Endothelial cell of umbilical vein (primary cell): ENCODE measurements around the gene INPP5F. TPM values are rescaled to one million over a fixed set of nuclear protein-coding genes. Genes with fewer than 3 reads are reported as not detected.

Source experiments
- BruUV-seq: library from RNA; stranded (reverse); fragments of 400-500 nt; replicated peaks from 2 replicates; lab custom pipeline; 2021; lab: Mats Ljungman, UMichigan
- CTCF ChIA-PET: fragments of 300-600, 350-600 bp; sonication (Branson Sonifier 250); formaldehyde crosslinking; loops from one replicate; lab custom pipeline; 2021; ENCODE audit warnings: antibody characterized with exemption, inconsistent platforms; lab: Charles Lee
- POLR2A ChIA-PET: fragments of 300-600, 350-600 bp; sonication (Branson Sonifier 250); formaldehyde crosslinking; loops from one replicate; lab custom pipeline; 2021; ENCODE audit warnings: antibody characterized with exemption, inconsistent platforms; lab: Charles Lee
- DNase-seq: peaks from one replicate; pipeline ENCODE4 v3.0.0-alpha.2; 2011; ENCODE audit warnings: low read depth, low spot score
- FAIRE-seq: peaks from 2 replicates; lab custom pipeline; 2011; peaks lifted over from hg19 to GRCh38; lab: Jason Lieb, UNC
- H2AFZ ChIP-seq: 2 replicates; pipeline ENCODE4 v1.6.0; 2012; ENCODE audit warnings: low read depth, low read length, control low read depth, inconsistent platforms
- H3K27ac ChIP-seq: 2 replicates; pipeline ENCODE4 v1.5.1; 2011; ENCODE audit warnings: low read depth, mild to moderate bottlenecking, control low read depth, low read length, moderate library complexity; ENCODE audit not compliant: insufficient read depth
- H3K27me3 ChIP-seq, 2 experiments: 2 replicates each; pipeline versions ENCODE4 v1.6.0 to v1.6.1; 2011; ENCODE audit warnings: low read length in 2 of 2, mixed read lengths in 1 of 2; ENCODE audit not compliant: control insufficient read depth in 2 of 2, insufficient read depth in 2 of 2
- H3K36me3 ChIP-seq, 2 experiments: 2 replicates in 1 of 2; 3 replicates in 1 of 2; pipeline ENCODE4 v1.5.1; 2011; ENCODE audit warnings: low read length in 2 of 2, mild to moderate bottlenecking in 1 of 2, moderate library complexity in 1 of 2; ENCODE audit not compliant: control insufficient read depth in 2 of 2, insufficient read depth in 2 of 2; ENCODE audit errors: extremely low read depth in 1 of 2
- H3K4me1 ChIP-seq: 3 replicates; pipeline ENCODE4 v1.5.1; 2011; ENCODE audit warnings: mild to moderate bottlenecking, low read length; ENCODE audit not compliant: control insufficient read depth, insufficient read depth; ENCODE audit errors: extremely low read depth
- H3K4me2 ChIP-seq: 2 replicates; pipeline ENCODE4 v1.6.1; 2011; ENCODE audit warnings: low read length, control low read depth, mixed read lengths; ENCODE audit not compliant: insufficient read depth
- H3K4me3 ChIP-seq, 3 experiments: fragments of 200-600 bp in 1 of 3; sonication (generic), shearing (Covaris generic) in 1 of 3; replicated peaks in 1 of 3; 2 replicates each; pipeline ENCODE4 v1.5.1; 2011 to 2016; ENCODE audit warnings: control low read depth in 3 of 3, low read length in 3 of 3, mild to moderate bottlenecking in 2 of 3, inconsistent platforms in 1 of 3, low read depth in 1 of 3, moderate library complexity in 1 of 3; ENCODE audit not compliant: insufficient read depth in 1 of 3
- H3K79me2 ChIP-seq: 2 replicates; pipeline ENCODE4 v1.6.0; 2012; ENCODE audit warnings: low read length, inconsistent platforms; ENCODE audit not compliant: control insufficient read depth, insufficient read depth
- H3K9ac ChIP-seq: replicated peaks from 2 replicates; pipeline ENCODE3; 2011; ENCODE audit warnings: low read length, control low read depth; ENCODE audit not compliant: insufficient read depth; ENCODE audit errors: extremely low read depth
- H3K9me1 ChIP-seq: replicated peaks from 3 replicates; pipeline ENCODE4 v1.6.0; 2011; ENCODE audit warnings: mild to moderate bottlenecking, low read length; ENCODE audit not compliant: control insufficient read depth, insufficient read depth; ENCODE audit errors: extremely low read depth
- H3K9me3 ChIP-seq: replicated peaks from 2 replicates; pipeline ENCODE4 v1.5.1; 2012; ENCODE audit warnings: low read length, inconsistent platforms; ENCODE audit not compliant: control insufficient read depth, insufficient read depth
- H4K20me1 ChIP-seq: replicated peaks from 2 replicates; pipeline ENCODE3; 2011; ENCODE audit warnings: mild to moderate bottlenecking, low read length; ENCODE audit not compliant: control insufficient read depth, insufficient read depth; ENCODE audit errors: extremely low read depth
- CTCF ChIP-seq, 2 donors: IDR thresholded peaks; 1 replicate in 1 of 2; 2 replicates in 1 of 2; pipeline ENCODE4 v1.5.1; 2011; ENCODE audit warnings: low read length in 2 of 2, mild to moderate bottlenecking in 2 of 2, moderate library complexity in 2 of 2, control low read depth in 1 of 2, inconsistent platforms in 1 of 2, low read depth in 1 of 2; ENCODE audit not compliant: insufficient read depth in 1 of 2; ENCODE audit errors: extremely low read depth in 1 of 2
- EZH2 ChIP-seq: IDR thresholded peaks from 2 replicates; pipeline ENCODE4 v1.6.1; 2012; ENCODE audit warnings: borderline replicate concordance, low read depth, mild to moderate bottlenecking, moderate library complexity, low read length, inconsistent platforms; ENCODE audit not compliant: severe bottlenecking
- FOS ChIP-seq: IDR thresholded peaks from 2 replicates; pipeline ENCODE4 v1.6.1; 2011; ENCODE audit warnings: mild to moderate bottlenecking, low read length, moderate library complexity, borderline replicate concordance; ENCODE audit not compliant: insufficient read depth
- GATA2 ChIP-seq: IDR thresholded peaks from 2 replicates; pipeline ENCODE4 v1.7.0; 2011; ENCODE audit warnings: low read depth, mild to moderate bottlenecking, moderate library complexity, mixed read lengths, low read length; ENCODE audit not compliant: insufficient read length, insufficient read depth
- JUN ChIP-seq: IDR thresholded peaks from 2 replicates; pipeline ENCODE4 v1.6.1; 2011; ENCODE audit warnings: borderline replicate concordance, low read depth; ENCODE audit not compliant: insufficient read length, insufficient read depth
- MAX ChIP-seq: IDR thresholded peaks from 2 replicates; pipeline ENCODE4 v1.6.1; 2011; ENCODE audit not compliant: insufficient read depth, insufficient read length
- MYC ChIP-seq: IDR thresholded peaks from one replicate; pipeline ENCODE4 v1.6.1; 2011; ENCODE audit warnings: mild to moderate bottlenecking, low read depth, low read length
- POLR2A ChIP-seq: IDR thresholded peaks from 2 replicates; pipeline ENCODE4 v1.6.1; 2012; ENCODE audit warnings: low read depth, mild to moderate bottlenecking, control low read depth, low read length
- POLR2AphosphoS5 ChIP-seq: IDR thresholded peaks from 2 replicates; pipeline ENCODE4 v1.6.1; 2012; ENCODE audit warnings: low read depth, mild to moderate bottlenecking, control low read depth, low read length, moderate library complexity; ENCODE audit not compliant: insufficient read depth
- dilution Hi-C: fragments of 300-500 bp; cut with MboI; formaldehyde crosslinking; loops from one replicate; pipeline ENCODE4 v1.15.0; 2019; ENCODE audit warnings: low sequenced_read_pairs; ENCODE audit not compliant: extremely low pct_ligation_motif_present
- intact Hi-C: fragments of 100-400 bp; cut with micrococcal nuclease; formaldehyde crosslinking; loops from one replicate; pipeline ENCODE4 v1.10.0; 2022
- polyA plus RNA-seq, 4 experiments: library from polyadenylated mRNA; depleted of rRNA in 3 of 4; stranded (reverse) in 3 of 4; unstranded in 1 of 4; fragments of >200 nt; gene quantifications; 2 replicates each; pipeline versions ENCODE4 v1.2.1 to v1.2.3, GENCODE V29; 2011 to 2012; ENCODE audit warnings: missing spikeins in 1 of 4
- total RNA-seq: library from RNA; stranded (reverse); gene quantifications from 2 replicates; pipeline ENCODE4 v1.2.3, GENCODE V29; 2021

INPP5F gene
- total and polyA plus RNA-seq, 2 donors (not counting 3 experiments of a cell fraction or from before 2014, with no cell fraction given), result 6.1 to 20.3 TPM

GRCh38 chr10:119761106-119761505, 35.3 kb downstream of the INPP5F start:
- no peaks in the 10 kb centered on the region for H3K36me3 ChIP-seq
- no peaks in the 10 kb centered on the region for H3K9me1 ChIP-seq
- H3K4me1 ChIP-seq, result peaks cover 14% of the 10 kb centered on the region
- H3K27me3 ChIP-seq, result no peaks in the 10 kb centered on the region
- no peak overlapping the region for H3K27ac ChIP-seq
- no peaks in the 10 kb centered on the region for H3K9me3 ChIP-seq
- TF ChIP-seq FOS (peak; percentile 84), MYC (no peak), EZH2 (no peak), GATA2 (no peak)
- peaks cover 2% of the 10 kb centered on the region for H3K79me2 ChIP-seq
- no peaks in the 10 kb centered on the region for H4K20me1 ChIP-seq
- intact Hi-C loops (loop anchor here (1.0 kb wide), 1 partner anchor 8 kb away; no protein-coding TSS in a partner anchor), dilution Hi-C loops (no loop called here)
- POLR2A ChIA-PET, result no interaction called here
- H3K9ac ChIP-seq, result no peak overlapping the region
- no peak overlapping the region for H3K4me3 ChIP-seq
- BruUV-seq, result no TSS peak
- FAIRE-seq, result peak; percentile 83
- no peak overlapping the region for H2AFZ ChIP-seq
- peak; percentile 64 for DNase-seq
- CTCF ChIA-PET, result interaction anchor here (0.9 to 3.8 kb wide), 4 partner anchors 8 to 98 kb away, joined by 4 to 31 read pairs (median 16); no protein-coding TSS in a partner anchor
- no peak overlapping the region for H3K4me2 ChIP-seq

GRCh38 chr10:119762035-119762434, 36.2 kb downstream of the INPP5F start:
- peaks cover 16% of the 10 kb centered on the region for H3K4me1 ChIP-seq
- DNase-seq (no peak), FAIRE-seq (no peak)
- H3K27me3 ChIP-seq, result no peaks in the 10 kb centered on the region
- dilution Hi-C loops, result no loop called here
- CTCF ChIA-PET, result interaction anchor here (1.6 to 3.8 kb wide), 2 partner anchors 8 to 11 kb away, joined by 12 to 31 read pairs; no protein-coding TSS in a partner anchor
- no peaks in the 10 kb centered on the region for H3K36me3 ChIP-seq
- H3K79me2 ChIP-seq, result peaks cover 2% of the 10 kb centered on the region
- H3K9ac ChIP-seq, result no peak overlapping the region
- H3K9me3 ChIP-seq, result no peaks in the 10 kb centered on the region
- no peaks in the 10 kb centered on the region for H3K9me1 ChIP-seq
- no peak overlapping the region for H3K27ac ChIP-seq
- no peak overlapping the region for H2AFZ ChIP-seq
- no peak overlapping the region for H3K4me2 ChIP-seq
- no TSS peak for BruUV-seq
- intact Hi-C loops, result no loop called here
- no peak overlapping the region for H3K4me3 ChIP-seq
- POLR2A ChIA-PET, result no interaction called here
- no peak for TF ChIP-seq MAX
- TF ChIP-seq MYC, result no peak
- no peak for TF ChIP-seq POLR2A
- TF ChIP-seq FOS, result no peak
- no peak for TF ChIP-seq EZH2
- no peak for TF ChIP-seq POLR2AphosphoS5
- TF ChIP-seq JUN, result no peak
- no peak for TF ChIP-seq CTCF (IDR thresholded peaks at IDR 0.05; ENCODE audit: extremely low read depth in 1 of 2, insufficient read depth in 1 of 2, low read depth in 1 of 2, low read length in 2 of 2)
- TF ChIP-seq GATA2, result no peak
- H4K20me1 ChIP-seq, result no peaks in the 10 kb centered on the region
